ENCODE results near the gene TMEM259. TPM values are rescaled to one million over a fixed set of nuclear protein-coding genes. Genes with fewer than 3 reads are reported as not detected.

Gene TMEM259
- total and polyA plus RNA-seq, 2 of the 13 experiments (the other 11 are each of a cell fraction or from before 2014, with no cell fraction given), result 64.7 to 164 TPM

DNA sequence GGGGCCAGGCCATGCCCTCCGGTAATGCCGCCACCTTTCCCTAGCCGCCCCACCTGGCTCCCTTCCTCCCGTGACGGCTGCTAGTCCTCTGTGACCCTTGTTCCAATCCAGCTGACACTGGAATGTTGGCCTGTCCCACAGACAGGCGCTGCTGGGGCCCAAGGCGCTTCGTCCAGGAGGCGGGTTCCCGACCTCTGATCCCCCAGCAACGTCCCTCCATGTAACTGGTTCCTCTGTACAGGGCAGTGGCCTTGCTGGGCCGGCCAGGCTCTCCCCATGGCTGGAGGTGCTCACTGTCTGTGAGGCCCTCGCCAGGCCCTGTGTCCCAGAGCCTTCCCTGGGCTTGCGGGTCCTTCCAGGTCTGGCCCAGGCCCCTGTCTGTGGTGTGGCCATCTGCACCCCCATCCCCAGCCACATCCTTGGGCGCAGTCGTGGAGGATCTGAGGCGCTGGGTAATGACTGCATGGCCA is 27.5 kb downstream of the TMEM259 start (continued):
- TF ChIP-seq, protein P1, sequence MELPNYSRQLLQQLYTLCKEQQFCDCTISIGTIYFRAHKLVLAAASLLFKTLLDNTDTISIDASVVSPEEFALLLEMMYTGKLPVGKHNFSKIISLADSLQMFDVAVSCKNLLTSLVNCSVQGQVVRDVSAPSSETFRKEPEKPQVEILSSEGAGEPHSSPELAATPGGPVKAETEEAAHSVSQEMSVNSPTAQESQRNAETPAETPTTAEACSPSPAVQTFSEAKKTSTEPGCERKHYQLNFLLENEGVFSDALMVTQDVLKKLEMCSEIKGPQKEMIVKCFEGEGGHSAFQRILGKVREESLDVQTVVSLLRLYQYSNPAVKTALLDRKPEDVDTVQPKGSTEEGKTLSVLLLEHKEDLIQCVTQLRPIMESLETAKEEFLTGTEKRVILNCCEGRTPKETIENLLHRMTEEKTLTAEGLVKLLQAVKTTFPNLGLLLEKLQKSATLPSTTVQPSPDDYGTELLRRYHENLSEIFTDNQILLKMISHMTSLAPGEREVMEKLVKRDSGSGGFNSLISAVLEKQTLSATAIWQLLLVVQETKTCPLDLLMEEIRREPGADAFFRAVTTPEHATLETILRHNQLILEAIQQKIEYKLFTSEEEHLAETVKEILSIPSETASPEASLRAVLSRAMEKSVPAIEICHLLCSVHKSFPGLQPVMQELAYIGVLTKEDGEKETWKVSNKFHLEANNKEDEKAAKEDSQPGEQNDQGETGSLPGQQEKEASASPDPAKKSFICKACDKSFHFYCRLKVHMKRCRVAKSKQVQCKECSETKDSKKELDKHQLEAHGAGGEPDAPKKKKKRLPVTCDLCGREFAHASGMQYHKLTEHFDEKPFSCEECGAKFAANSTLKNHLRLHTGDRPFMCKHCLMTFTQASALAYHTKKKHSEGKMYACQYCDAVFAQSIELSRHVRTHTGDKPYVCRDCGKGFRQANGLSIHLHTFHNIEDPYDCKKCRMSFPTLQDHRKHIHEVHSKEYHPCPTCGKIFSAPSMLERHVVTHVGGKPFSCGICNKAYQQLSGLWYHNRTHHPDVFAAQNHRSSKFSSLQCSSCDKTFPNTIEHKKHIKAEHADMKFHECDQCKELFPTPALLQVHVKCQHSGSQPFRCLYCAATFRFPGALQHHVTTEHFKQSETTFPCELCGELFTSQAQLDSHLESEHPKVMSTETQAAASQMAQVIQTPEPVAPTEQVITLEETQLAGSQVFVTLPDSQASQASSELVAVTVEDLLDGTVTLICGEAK (IDR thresholded peaks at IDR 0.05), result no peak
- TF ChIP-seq, protein P1 (CRISPR knock-in tag; IDR thresholded peaks at IDR 0.05), result no peak
- TF ChIP-seq ZNF598 (CRISPR knock-in tag; IDR thresholded peaks at IDR 0.05; ENCODE audit: borderline replicate concordance), result no peak
- TF ChIP-seq SP2 (CRISPR knock-in tag; IDR thresholded peaks at IDR 0.05), result no peak
- no peak for TF ChIP-seq PHB2 (IDR thresholded peaks at IDR 0.05; ENCODE audit: partially characterized antibody)
- no peak for TF ChIP-seq ZNF234 (CRISPR knock-in tag; conservative IDR thresholded peaks at IDR 0.05)
- TF ChIP-seq ZNF383 (CRISPR knock-in tag; IDR thresholded peaks at IDR 0.05; ENCODE audit: borderline replicate concordance), result no peak
- TF ChIP-seq HNRNPL (IDR thresholded peaks at IDR 0.05; ENCODE audit: low read depth, low read length), result no peak
- no peak for TF ChIP-seq ZNF350 (CRISPR knock-in tag; IDR thresholded peaks at IDR 0.05; ENCODE audit: borderline replicate concordance, low read depth)
- peak; percentile 84 for TF ChIP-seq RXRB (CRISPR knock-in tag; IDR thresholded peaks at IDR 0.05; ENCODE audit: borderline replicate concordance)
- TF ChIP-seq ZNF335 (CRISPR knock-in tag; IDR thresholded peaks at IDR 0.05), result no peak
- TF ChIP-seq ZC3H4 (CRISPR knock-in tag; IDR thresholded peaks at IDR 0.05; ENCODE audit: borderline replicate concordance), result no peak
- TF ChIP-seq ZNF331 (CRISPR knock-in tag; IDR thresholded peaks at IDR 0.05), result peak; percentile 82
- peak; percentile 45 for TF ChIP-seq SOX5 (CRISPR knock-in tag; IDR thresholded peaks at IDR 0.05; ENCODE audit: borderline replicate concordance)
- TF ChIP-seq KDM5A (IDR thresholded peaks at IDR 0.05; ENCODE audit: borderline replicate concordance, low read length), result no peak
- TF ChIP-seq ZFY (CRISPR knock-in tag; IDR thresholded peaks at IDR 0.05), result peak; percentile 84
- no peak for TF ChIP-seq RBM22 (optimal IDR thresholded peaks at IDR 0.05; ENCODE audit: low read length)
- TF ChIP-seq GATAD2A (CRISPR knock-in tag; IDR thresholded peaks at IDR 0.05), result peak; percentile 68
- TF ChIP-seq SALL1 (CRISPR knock-in tag; IDR thresholded peaks at IDR 0.05), result peak; percentile 78
- TF ChIP-seq ZNF772 (CRISPR knock-in tag; IDR thresholded peaks at IDR 0.05), result no peak
- TF ChIP-seq AGO1 (IDR thresholded peaks at IDR 0.05; ENCODE audit: low read depth, low read length, poor library complexity, severe bottlenecking), result no peak

Data from HepG2 (cell line).